H1 (cell line): ENCODE data around the gene LYRM7. TPM values are rescaled to one million over a fixed set of nuclear protein-coding genes. Genes with fewer than 3 reads are reported as not detected.

Experiments
- CTCF ChIA-PET: fragments of 300-600 bp; sonication (Branson Sonifier 250); formaldehyde crosslinking; loops from one replicate; lab custom pipeline; 2021; ENCODE audit not compliant: partially characterized antibody; lab: Charles Lee
- POLR2A ChIA-PET: fragments of 300-600 bp; sonication (Branson Sonifier 250); formaldehyde crosslinking; loops from one replicate; lab custom pipeline; 2021; ENCODE audit warnings: inconsistent platforms; ENCODE audit not compliant: partially characterized antibody; lab: Charles Lee
- DNase-seq, 2 experiments: peaks; one replicate each; pipeline versions ENCODE4 v3.0.0 to v3.0.0-alpha.2; 2010 to 2022; ENCODE audit warnings: low spot score in 2 of 2, low read depth in 1 of 2, mixed read lengths in 1 of 2
- FAIRE-seq: peaks from 2 replicates; lab custom pipeline; 2011; peaks lifted over from hg19 to GRCh38; lab: Jason Lieb, UNC
- H2AFZ ChIP-seq: 2 replicates; pipeline ENCODE4 v1.8.1; 2012; ENCODE audit warnings: low read length, inconsistent platforms
- H2AK5ac ChIP-seq: 2 replicates; pipeline ENCODE4 v1.6.1; 2013; ENCODE audit warnings: low read depth, low read length
- H2BK120ac ChIP-seq: replicated peaks from 2 replicates; pipeline ENCODE3; 2013; ENCODE audit warnings: low read depth, low read length, inconsistent platforms
- H2BK12ac ChIP-seq: 2 replicates; pipeline ENCODE4 v1.6.1; 2013; ENCODE audit warnings: low read depth, low read length
- H2BK15ac ChIP-seq: 2 replicates; pipeline ENCODE4 v1.6.1; 2013; ENCODE audit warnings: low read length
- H2BK20ac ChIP-seq: 2 replicates; pipeline ENCODE4 v1.6.1; 2013; ENCODE audit warnings: low read length
- H2BK5ac ChIP-seq: 2 replicates; pipeline ENCODE4 v1.6.1; 2013; ENCODE audit warnings: low read depth, low read length
- H3K14ac ChIP-seq: 2 replicates; pipeline ENCODE4 v1.6.1; 2013; ENCODE audit warnings: inconsistent platforms; ENCODE audit not compliant: insufficient read length
- H3K18ac ChIP-seq: 2 replicates; pipeline ENCODE4 v1.6.1; 2013; ENCODE audit warnings: low read length; ENCODE audit errors: extremely low read depth
- H3K23ac ChIP-seq: 2 replicates; pipeline ENCODE4 v1.6.1; 2013; ENCODE audit warnings: inconsistent platforms; ENCODE audit not compliant: insufficient read length
- H3K23me2 ChIP-seq: 2 replicates; pipeline ENCODE4 v1.6.1; 2013; ENCODE audit warnings: low read depth, low read length
- H3K27ac ChIP-seq: 2 replicates; pipeline ENCODE4 v1.6.1; 2011; ENCODE audit warnings: low read depth, low read length, inconsistent platforms
- H3K27me3 ChIP-seq, 4 experiments: replicated peaks in 1 of 4; 1 replicate in 1 of 4; 2 replicates in 3 of 4; pipeline versions ENCODE4 v1.6.1 to v1.8.1; 2011 to 2013; ENCODE audit warnings: low read length in 3 of 4, mild to moderate bottlenecking in 3 of 4, inconsistent platforms in 2 of 4, mixed read lengths in 2 of 4, moderate library complexity in 1 of 4; ENCODE audit not compliant: control insufficient read depth in 3 of 4, insufficient read depth in 3 of 4; ENCODE audit errors: extremely low read depth in 1 of 4
- H3K36me3 ChIP-seq, 4 experiments: 2 replicates each; pipeline versions ENCODE4 v1.6.1 to v1.8.1; 2011 to 2013; ENCODE audit warnings: mild to moderate bottlenecking in 4 of 4, low read length in 3 of 4, moderate library complexity in 2 of 4, control low read depth in 1 of 4, inconsistent platforms in 1 of 4; ENCODE audit not compliant: insufficient read depth in 4 of 4, control insufficient read depth in 2 of 4
- H3K4ac ChIP-seq: replicated peaks from 2 replicates; pipeline ENCODE3; 2013; ENCODE audit warnings: low read length, low read depth, mixed read lengths, inconsistent platforms; ENCODE audit not compliant: insufficient read length
- H3K4me1 ChIP-seq, 4 experiments: replicated peaks in 1 of 4; 1 replicate in 1 of 4; 2 replicates in 3 of 4; pipeline versions ENCODE4 v1.6.1 to v1.8.1; 2011 to 2013; ENCODE audit warnings: low read length in 3 of 4, inconsistent platforms in 2 of 4, mixed read lengths in 1 of 4; ENCODE audit not compliant: insufficient read depth in 4 of 4, control insufficient read depth in 3 of 4
- H3K4me2 ChIP-seq, 2 experiments: 2 replicates each; pipeline versions ENCODE4 v1.6.1 to v1.8.1; 2011 to 2013; ENCODE audit warnings: low read depth in 2 of 2, low read length in 2 of 2, control low read depth in 1 of 2, inconsistent platforms in 1 of 2, mild to moderate bottlenecking in 1 of 2; ENCODE audit not compliant: insufficient read depth in 1 of 2
- H3K4me3 ChIP-seq, 4 experiments: fragments of 200-600, 300-600 bp in 1 of 4; sonication (generic), shearing (Covaris generic), sonication (Bioruptor Twin) in 1 of 4; 2 replicates each; pipeline versions ENCODE4 v1.5.1 to v1.8.1; 2011 to 2016; ENCODE audit warnings: low read length in 4 of 4, low read depth in 3 of 4, control low read depth in 2 of 4, inconsistent platforms in 2 of 4, mild to moderate bottlenecking in 2 of 4, mixed read lengths in 1 of 4, moderate library complexity in 1 of 4; ENCODE audit not compliant: insufficient read depth in 2 of 4; ENCODE audit errors: extremely low read depth in 1 of 4
- H3K56ac ChIP-seq: replicated peaks from 2 replicates; pipeline ENCODE3; 2013; ENCODE audit warnings: low read depth, mild to moderate bottlenecking, mixed read lengths, low read length, inconsistent platforms; ENCODE audit not compliant: insufficient read length
- H3K79me1 ChIP-seq: 2 replicates; pipeline ENCODE4 v1.6.1; 2013; ENCODE audit warnings: low read depth, low read length, control low read depth
- H3K79me2 ChIP-seq, 2 experiments: 2 replicates each; pipeline versions ENCODE4 v1.6.1 to v1.8.1; 2012 to 2013; ENCODE audit warnings: low read length in 2 of 2, mild to moderate bottlenecking in 2 of 2, inconsistent platforms in 1 of 2; ENCODE audit not compliant: insufficient read depth in 2 of 2, control insufficient read depth in 1 of 2
- H3K9ac ChIP-seq, 4 experiments: replicated peaks in 1 of 4; 1 replicate in 1 of 4; 2 replicates in 3 of 4; pipeline versions ENCODE4 v1.6.1 to v1.8.1; 2011 to 2013; ENCODE audit warnings: low read depth in 3 of 4, low read length in 3 of 4, control low read depth in 2 of 4, mild to moderate bottlenecking in 2 of 4, moderate library complexity in 2 of 4, inconsistent platforms in 1 of 4; ENCODE audit errors: extremely low read depth in 1 of 4
- H3K9me3 ChIP-seq, 2 experiments: 2 replicates each; pipeline versions ENCODE4 v1.6.1 to v1.8.1; 2012 to 2013; ENCODE audit warnings: mild to moderate bottlenecking in 2 of 2, moderate library complexity in 2 of 2, control low read depth in 1 of 2, inconsistent platforms in 1 of 2, low read depth in 1 of 2, low read length in 1 of 2, mixed read lengths in 1 of 2; ENCODE audit not compliant: insufficient read depth in 2 of 2
- H4K20me1 ChIP-seq, 2 experiments: replicated peaks in 1 of 2; 2 replicates each; pipeline versions ENCODE3 to v1.8.1; 2011 to 2013; ENCODE audit warnings: inconsistent platforms in 2 of 2, low read length in 2 of 2, mild to moderate bottlenecking in 1 of 2; ENCODE audit not compliant: insufficient read depth in 2 of 2, control insufficient read depth in 1 of 2
- H4K5ac ChIP-seq: 2 replicates; pipeline ENCODE4 v1.6.1; 2013; ENCODE audit warnings: low read length, low read depth, mixed read lengths, inconsistent platforms; ENCODE audit not compliant: insufficient read length
- H4K8ac ChIP-seq: 2 replicates; pipeline ENCODE4 v1.8.0; 2013; ENCODE audit warnings: mild to moderate bottlenecking, moderate library complexity, low read length, inconsistent platforms; ENCODE audit not compliant: insufficient read depth; ENCODE audit errors: extremely low read depth
- H4K91ac ChIP-seq: replicated peaks from 2 replicates; pipeline ENCODE3; 2013; ENCODE audit warnings: low read length, mixed read lengths, inconsistent platforms; ENCODE audit not compliant: insufficient read length
- ATF3 ChIP-seq: IDR thresholded peaks from 2 replicates; pipeline ENCODE4 v1.6.1; 2011; ENCODE audit warnings: low read depth, mild to moderate bottlenecking, low read length; ENCODE audit not compliant: insufficient read depth
- HDAC2 ChIP-seq, 2 experiments: fragments of 300-600 bp in 1 of 2; sonication (generic) in 1 of 2; IDR thresholded peaks; 2 replicates each; pipeline ENCODE4 v1.6.1; 2011 to 2012; ENCODE audit warnings: low read depth in 2 of 2, low read length in 2 of 2, mild to moderate bottlenecking in 2 of 2, moderate library complexity in 2 of 2, borderline replicate concordance in 1 of 2, inconsistent platforms in 1 of 2
- HDAC6 ChIP-seq: IDR thresholded peaks from one replicate; pipeline ENCODE4 v1.7.1; 2012; ENCODE audit warnings: low read depth, mild to moderate bottlenecking, inconsistent platforms, low read length, moderate library complexity
- SP4 ChIP-seq: IDR thresholded peaks from 2 replicates; pipeline ENCODE4 v1.6.1; 2012; ENCODE audit warnings: low read length, inconsistent platforms
- TAF7 ChIP-seq: optimal IDR thresholded peaks from 2 replicates; pipeline ENCODE3; 2011; ENCODE audit warnings: low read depth, mild to moderate bottlenecking, inconsistent platforms, low read length, moderate library complexity, borderline replicate concordance
- WGBS, 2 experiments: shearing (Covaris generic) in 1 of 2; methylation state at CpG; one replicate each; pipeline versions ENCODE4 v1.1.6 to v1.1.7; 2013 to 2015; ENCODE audit warnings: low lambda C conversion rate in 2 of 2, mixed read lengths in 2 of 2, inconsistent platforms in 1 of 2, low coverage in 1 of 2, missing lambda C conversion rate in 1 of 2; ENCODE audit not compliant: insufficient replicate concordance in 2 of 2, insufficient coverage in 1 of 2, insufficient read length in 1 of 2; ENCODE audit errors: extremely low coverage in 1 of 2, missing lambda C conversion rate in 1 of 2; 5-methylcytosine and 5-hydroxymethylcytosine counted together
- polyA plus RNA-seq, 7 experiments: library from polyadenylated mRNA; depleted of rRNA in 3 of 7; stranded (reverse) in 5 of 7; unstranded in 2 of 7; fragments of >200 nt in 5 of 7; fragments of 200-250 nt in 2 of 7; gene quantifications; 1 replicate in 5 of 7; 2 replicates in 1 of 7; 4 replicates in 1 of 7; pipeline versions ENCODE4 v1.2.1 to v1.2.3, GENCODE V29; 2011 to 2013; ENCODE audit warnings: missing spikeins in 2 of 7, mixed read lengths in 2 of 7
- total RNA-seq: library from RNA; stranded (reverse); fragmentation: NEBNext Ultra II Directional; extraction: Animal tissue kit (Norgen Biotek cat#: 25700); gene quantifications from 2 replicates; pipeline ENCODE4 v1.2.1, GENCODE V29; 2021

Gene LYRM7
- total and polyA plus RNA-seq, 2 of the 8 experiments (the other 6 are each of a cell fraction or from before 2014, with no cell fraction given), result 1.9 to 12.6 TPM

- peaks cover 0 to 11% (median 3%) of the 10 kb centered on the region in 4 experiments; a peak in 2 of 7 replicates for H3K4me1 ChIP-seq
- no peak overlapping the region for H4K91ac ChIP-seq
- FAIRE-seq (no peak), DNase-seq (no peak)
- CTCF ChIA-PET, result interaction anchor here (0.9 kb wide), 1 partner anchor 14 kb away, joined by 3 read pairs; no protein-coding TSS in a partner anchor
- H4K5ac ChIP-seq, result no peak overlapping the region
- H4K8ac ChIP-seq, result no peak overlapping the region
- no peak overlapping the region for H2BK12ac ChIP-seq
- no peak overlapping the region for H3K4me2 ChIP-seq
- TF ChIP-seq HDAC6, result no peak
- TF ChIP-seq SP4, result no peak
- TF ChIP-seq HDAC2 (IDR thresholded peaks at IDR 0.05; ENCODE audit: borderline replicate concordance in 1 of 2, low read depth in 2 of 2, low read length in 2 of 2), result no peak
- TF ChIP-seq ATF3, result no peak
- TF ChIP-seq TAF7, result no peak
- no peak overlapping the region for H2BK20ac ChIP-seq
- H3K4me3 ChIP-seq, result no peak overlapping the region
- no peaks in the 10 kb centered on the region for H3K23me2 ChIP-seq
- H2AFZ ChIP-seq, result peak overlapping the region; percentile 43; the same call in 1 of the 2 replicates
- H3K79me2 ChIP-seq, result no peaks in the 10 kb centered on the region
- H3K9ac ChIP-seq, result no peak overlapping the region
- POLR2A ChIA-PET, result interaction anchor here (1.4 kb wide), 1 partner anchor 14 kb away, joined by 3 read pairs; no protein-coding TSS in a partner anchor
- H2BK120ac ChIP-seq, result no peak overlapping the region
- no peaks in the 10 kb centered on the region for H3K27me3 ChIP-seq
- H2BK5ac ChIP-seq, result no peak overlapping the region
- no peak overlapping the region for H2AK5ac ChIP-seq
- H4K20me1 ChIP-seq, result no peaks in the 10 kb centered on the region
- no peak overlapping the region for H3K23ac ChIP-seq
- no peaks in the 10 kb centered on the region for H3K9me3 ChIP-seq
- no peaks in the 10 kb centered on the region for H3K79me1 ChIP-seq
- H3K18ac ChIP-seq, result no peak overlapping the region
- H3K36me3 ChIP-seq, result no peaks in the 10 kb centered on the region
- WGBS, 2 experiments, result 91% methylated on average over 1 of the region's 1 CpG; no CpG with 5 or more reads in 1 of the 2 experiments
- no peak overlapping the region for H3K14ac ChIP-seq
- no peak overlapping the region for H2BK15ac ChIP-seq
- H3K27ac ChIP-seq, result no peak overlapping the region
- H3K56ac ChIP-seq, result no peak overlapping the region
- no peak overlapping the region for H3K4ac ChIP-seq
These were observed 38.4 kb downstream of the LYRM7 start for GRCh38 chr5:131209175-131209505.
